CD4-positive, CD25-positive, alpha-beta regulatory T cell (primary cell): ENCODE measurements around the gene ZNF213. TPM values are rescaled to one million over a fixed set of nuclear protein-coding genes. Genes with fewer than 3 reads are reported as not detected.
"Not testable (repeated sequence)": the region's sequence is repeated elsewhere in the genome, so short reads cannot be mapped to it uniquely, and the experiment has no call there.

Experiments
- ATAC-seq, 2 donors: fragments of 150-1000 bp; cut with Tn5 transposase; one replicate each; pipeline ENCODE4 v1.10.0; 2021; ENCODE audit warnings: low read depth in 2 of 2, moderate number of reproducible peaks in 2 of 2, moderate library complexity in 1 of 2
- DNase-seq, 3 donors: peaks; one replicate each; pipeline versions ENCODE4 v3.0.0 to v3.0.0-alpha.2; 2012 to 2022; ENCODE audit warnings: mixed read lengths in 1 of 3
- H3K27ac ChIP-seq: one replicate; pipeline ENCODE4 v1.7.0; 2013; ENCODE audit warnings: mild to moderate bottlenecking, low read length; ENCODE audit not compliant: insufficient read depth, poor library complexity, severe bottlenecking
- H3K27me3 ChIP-seq: one replicate; pipeline ENCODE4 v1.7.0; 2013; ENCODE audit warnings: low read length; ENCODE audit not compliant: control insufficient read depth, insufficient read depth
- H3K36me3 ChIP-seq: one replicate; pipeline ENCODE4 v1.7.0; 2013; ENCODE audit warnings: mild to moderate bottlenecking, low read length, moderate library complexity; ENCODE audit not compliant: control insufficient read depth, insufficient read depth
- H3K4me1 ChIP-seq: 2 replicates; pipeline ENCODE4 v1.7.0; 2013; ENCODE audit warnings: mild to moderate bottlenecking, low read length; ENCODE audit not compliant: insufficient read depth, control insufficient read depth, poor library complexity, severe bottlenecking
- H3K4me3 ChIP-seq: one replicate; pipeline ENCODE4 v1.7.0; 2013; ENCODE audit warnings: low read depth, mild to moderate bottlenecking, low read length, moderate library complexity
- H3K9me3 ChIP-seq, 2 experiments: 1 replicate in 1 of 2; 2 replicates in 1 of 2; pipeline ENCODE4 v1.7.0; 2013; ENCODE audit warnings: low read length in 2 of 2, mild to moderate bottlenecking in 1 of 2, moderate library complexity in 1 of 2; ENCODE audit not compliant: control insufficient read depth in 2 of 2
- H3K27ac Mint-ChIP-seq, 3 donors: one replicate each; pipeline ENCODE4 v1.8.0; 2020 to 2022; ENCODE audit warnings: mild to moderate bottlenecking in 3 of 3, mixed read lengths in 3 of 3, moderate library complexity in 2 of 3
- H3K27me3 Mint-ChIP-seq: one replicate; pipeline ENCODE4 v1.8.0; 2022; ENCODE audit warnings: mild to moderate bottlenecking, mixed read lengths
- H3K36me3 Mint-ChIP-seq: one replicate; pipeline ENCODE4 v1.8.0; 2020; ENCODE audit warnings: mixed read lengths
- H3K4me1 Mint-ChIP-seq, 4 donors: one replicate each; pipeline ENCODE4 v1.8.0; 2020 to 2022; ENCODE audit warnings: mixed read lengths in 4 of 4, mild to moderate bottlenecking in 1 of 4
- H3K4me3 Mint-ChIP-seq, 4 donors: one replicate each; pipeline ENCODE4 v1.8.0; 2020 to 2022; ENCODE audit warnings: mild to moderate bottlenecking in 4 of 4, mixed read lengths in 4 of 4, moderate library complexity in 3 of 4
- H3K9me3 Mint-ChIP-seq, 7 donors: one replicate each; pipeline ENCODE4 v1.8.0; 2020 to 2022; ENCODE audit warnings: mixed read lengths in 7 of 7, mild to moderate bottlenecking in 3 of 7, moderate library complexity in 2 of 7
- polyA plus RNA-seq, 4 donors: library from polyadenylated mRNA; unstranded; fragments of 300-500 nt; fragmentation: Illumina TruSeq; gene quantifications; one replicate each; pipeline ENCODE4 v1.2.3, GENCODE V29; 2021
- total RNA-seq: library from RNA; stranded (reverse); gene quantifications from one replicate; pipeline ENCODE4 v1.2.3, GENCODE V29; 2022

Gene ZNF213
- total and polyA plus RNA-seq, 5 donors from 2014 or later, result 1.9 to 3.8 (median 2.2) TPM

GRCh38 chr16:3139561-3139960 is 4.7 kb downstream of the ZNF213 start:
- ATAC-seq, H3K9me3 Mint-ChIP-seq: not testable (repeated sequence)
- peaks cover 0 to 36% (median 6%) of the 10 kb centered on the region in 4 donors for H3K4me1 Mint-ChIP-seq

GRCh38 chr16:3140603-3141427 is 6.0 kb downstream of the ZNF213 start:
- H3K27ac Mint-ChIP-seq, result no peak overlapping the region
- ATAC-seq (no peak), DNase-seq (no peak)
- no peaks in the 10 kb centered on the region for H3K27me3 Mint-ChIP-seq
- peaks cover 10% of the 10 kb centered on the region for H3K36me3 Mint-ChIP-seq
- Histone ChIP-seq H3K27me3 (no peaks in the 10 kb centered on the region), H3K9me3 (no peaks in the 10 kb centered on the region), H3K27ac (no peak overlapping the region), H3K36me3 (peaks cover 14% of the 10 kb centered on the region), H3K4me1 (peaks cover 4% of the 10 kb centered on the region), H3K4me3 (no peak overlapping the region)
- no peaks in the 10 kb centered on the region for H3K9me3 Mint-ChIP-seq
- peaks cover 0 to 26% (median 3%) of the 10 kb centered on the region in 4 donors for H3K4me1 Mint-ChIP-seq
- no peak overlapping the region for H3K4me3 Mint-ChIP-seq

More at GRCh38 chr16:3139561-3139960, 4.7 kb downstream of the ZNF213 start:
- not testable (repeated sequence) for H3K4me1 ChIP-seq, H3K27ac ChIP-seq, H3K27me3 ChIP-seq, DNase-seq, H3K27me3 Mint-ChIP-seq, H3K9me3 ChIP-seq, H3K4me3 Mint-ChIP-seq, H3K4me3 ChIP-seq, H3K27ac Mint-ChIP-seq
- H3K36me3 Mint-ChIP-seq, result peaks cover 10% of the 10 kb centered on the region
- peaks cover 14% of the 10 kb centered on the region for H3K36me3 ChIP-seq

GRCh38 chr16:3141781-3142311 is 7.0 kb downstream of the ZNF213 start:
- Histone ChIP-seq H3K4me3 (no peak overlapping the region), H3K27ac (no peak overlapping the region), H3K36me3 (peaks cover 14% of the 10 kb centered on the region), H3K9me3 (no peaks in the 10 kb centered on the region), H3K27me3 (no peaks in the 10 kb centered on the region), H3K4me1 (no peaks in the 10 kb centered on the region)
- peak overlapping the region in 1 of 4 donors; percentile 51 for H3K4me3 Mint-ChIP-seq
- no peak overlapping the region for H3K27ac Mint-ChIP-seq
- ATAC-seq (no peak), DNase-seq (no peak)
- H3K9me3 Mint-ChIP-seq, result no peaks in the 10 kb centered on the region
- H3K4me1 Mint-ChIP-seq, result peaks cover 0 to 19% (median 0%) of the 10 kb centered on the region in 4 donors
- peaks cover 10% of the 10 kb centered on the region for H3K36me3 Mint-ChIP-seq
- no peaks in the 10 kb centered on the region for H3K27me3 Mint-ChIP-seq

- Mint-ChIP-seq H3K27ac (no peak overlapping the region), H3K36me3 (peaks cover 10% of the 10 kb centered on the region), H3K4me1 (peaks cover 0 to 16% (median 0%) of the 10 kb centered on the region in 4 donors), H3K4me3 (peak overlapping the region in 2 of 4 donors; percentile 50 to 51), H3K9me3 (no peaks in the 10 kb centered on the region), H3K27me3 (no peaks in the 10 kb centered on the region)
- no peak for DNase-seq
- no peak overlapping the region for H3K27ac ChIP-seq
- no peak overlapping the region for H3K4me3 ChIP-seq
- H3K9me3 ChIP-seq, result no peaks in the 10 kb centered on the region
- peaks cover 14% of the 10 kb centered on the region for H3K36me3 ChIP-seq
- ATAC-seq, result no peak
- H3K27me3 ChIP-seq, result no peaks in the 10 kb centered on the region
- H3K4me1 ChIP-seq, result no peaks in the 10 kb centered on the region
Observed at GRCh38 chr16:3142327-3142726, 7.5 kb downstream of the ZNF213 start.

- H3K9me3 ChIP-seq, result no peaks in the 10 kb centered on the region
- Mint-ChIP-seq H3K27ac (no peak overlapping the region), H3K4me1 (peaks cover 0 to 13% (median 0%) of the 10 kb centered on the region in 4 donors), H3K9me3 (no peaks in the 10 kb centered on the region), H3K4me3 (no peak overlapping the region), H3K27me3 (no peaks in the 10 kb centered on the region), H3K36me3 (peaks cover 10% of the 10 kb centered on the region)
- H3K27me3 ChIP-seq, result no peaks in the 10 kb centered on the region
- no peaks in the 10 kb centered on the region for H3K4me1 ChIP-seq
- H3K36me3 ChIP-seq, result peaks cover 14% of the 10 kb centered on the region
- no peak overlapping the region for H3K27ac ChIP-seq
- DNase-seq (no peak), ATAC-seq (no peak)
- H3K4me3 ChIP-seq, result no peak overlapping the region
Observed at GRCh38 chr16:3142770-3143169, 7.9 kb downstream of the ZNF213 start.

- Mint-ChIP-seq H3K27me3 (no peaks in the 10 kb centered on the region), H3K4me1 (peaks cover 0 to 10% (median 0%) of the 10 kb centered on the region in 4 donors), H3K27ac (peak overlapping the region in 1 of 3 donors; percentile 80), H3K9me3 (no peaks in the 10 kb centered on the region), H3K36me3 (peaks cover 10% of the 10 kb centered on the region), H3K4me3 (peak overlapping the region in 1 of 4 donors; percentile 58)
- Histone ChIP-seq H3K9me3 (no peaks in the 10 kb centered on the region), H3K4me3 (no peak overlapping the region), H3K27ac (no peak overlapping the region), H3K4me1 (no peaks in the 10 kb centered on the region), H3K27me3 (no peaks in the 10 kb centered on the region), H3K36me3 (peaks cover 14% of the 10 kb centered on the region)
- no peak for ATAC-seq
- no peak for DNase-seq
Observed at GRCh38 chr16:3143189-3143588, 8.4 kb downstream of the ZNF213 start.

- Mint-ChIP-seq H3K4me3 (no peak overlapping the region), H3K4me1 (peaks cover 0 to 10% (median 0%) of the 10 kb centered on the region in 4 donors), H3K36me3 (peaks cover 10% of the 10 kb centered on the region), H3K27ac (peak overlapping the region in 1 of 3 donors; percentile 80), H3K27me3 (no peaks in the 10 kb centered on the region), H3K9me3 (no peaks in the 10 kb centered on the region)
- Histone ChIP-seq H3K27me3 (no peaks in the 10 kb centered on the region), H3K4me3 (no peak overlapping the region), H3K4me1 (no peaks in the 10 kb centered on the region), H3K27ac (no peak overlapping the region), H3K9me3 (no peaks in the 10 kb centered on the region), H3K36me3 (peaks cover 14% of the 10 kb centered on the region)
- ATAC-seq (no peak), DNase-seq (no peak)
Observed at GRCh38 chr16:3143598-3144320, 8.9 kb downstream of the ZNF213 start.
